RKO (cell line): ENCODE data around the gene BARHL1.

Experiments
- DNase-seq: peaks from one replicate; pipeline ENCODE4 v3.0.0-alpha.2; 2016; ENCODE audit warnings: low spot score

The BARHL1 gene

GRCh38 chr9:132587592-132587955, 5.2 kb downstream of the BARHL1 start:
- DNase-seq = no peak

GRCh38 chr9:132588098-132588497, 5.7 kb downstream of the BARHL1 start:
- no peak for DNase-seq

- no peak for DNase-seq
Observed at GRCh38 chr9:132588501-132589147, 6.2 kb downstream of the BARHL1 start.

GRCh38 chr9:132589148-132590036, 7.0 kb downstream of the BARHL1 start:
- no peak for DNase-seq

- DNase-seq = no peak
Observed at GRCh38 chr9:132590037-132590317, 7.6 kb downstream of the BARHL1 start.

DNA sequence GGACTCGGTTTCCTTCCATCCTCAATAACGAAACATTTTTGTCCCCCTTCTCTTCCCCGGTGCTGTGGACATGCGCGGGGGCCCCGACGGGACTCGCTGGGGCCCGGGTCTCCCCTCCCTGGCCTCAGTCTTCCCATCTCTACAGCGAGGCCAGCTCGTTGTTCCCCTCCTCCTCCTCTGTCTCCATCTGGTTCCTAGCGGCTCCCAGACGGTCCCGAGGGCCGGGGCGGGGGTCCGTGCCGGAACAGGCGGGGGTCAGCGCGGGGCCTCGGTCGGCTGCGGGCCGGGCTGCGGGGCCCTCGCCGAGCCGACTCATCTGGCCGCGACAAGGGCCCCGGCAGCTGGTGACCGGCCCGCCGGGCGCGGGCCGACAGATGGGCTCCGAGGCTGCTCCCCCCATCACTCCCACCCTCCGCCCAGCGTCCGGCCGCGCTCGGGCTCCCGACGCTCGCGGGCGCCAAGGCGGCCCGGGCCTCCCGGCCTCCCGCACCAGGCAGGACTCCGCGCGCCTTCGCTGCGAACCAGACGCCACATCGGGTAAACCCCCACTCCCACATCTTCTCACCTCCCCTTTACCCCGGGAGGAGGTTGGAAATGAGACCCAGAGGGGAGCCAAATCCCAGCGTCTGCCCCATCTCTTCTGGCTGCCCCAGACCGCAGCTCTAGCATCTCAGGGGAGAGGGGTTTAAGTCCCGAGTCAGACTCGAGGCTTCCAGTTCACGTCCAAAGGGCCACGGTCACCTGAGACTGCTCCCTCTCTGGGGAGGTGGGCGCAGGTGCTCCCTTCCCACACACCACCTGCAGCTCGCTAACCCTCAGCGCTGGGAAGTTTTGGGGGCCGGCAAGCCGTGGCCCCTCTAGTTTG, 8.1 kb downstream of the BARHL1 start:
- no peak for DNase-seq

GRCh38 chr9:132591244-132591643, 8.8 kb downstream of the BARHL1 start:
- DNase-seq = no peak

DNA sequence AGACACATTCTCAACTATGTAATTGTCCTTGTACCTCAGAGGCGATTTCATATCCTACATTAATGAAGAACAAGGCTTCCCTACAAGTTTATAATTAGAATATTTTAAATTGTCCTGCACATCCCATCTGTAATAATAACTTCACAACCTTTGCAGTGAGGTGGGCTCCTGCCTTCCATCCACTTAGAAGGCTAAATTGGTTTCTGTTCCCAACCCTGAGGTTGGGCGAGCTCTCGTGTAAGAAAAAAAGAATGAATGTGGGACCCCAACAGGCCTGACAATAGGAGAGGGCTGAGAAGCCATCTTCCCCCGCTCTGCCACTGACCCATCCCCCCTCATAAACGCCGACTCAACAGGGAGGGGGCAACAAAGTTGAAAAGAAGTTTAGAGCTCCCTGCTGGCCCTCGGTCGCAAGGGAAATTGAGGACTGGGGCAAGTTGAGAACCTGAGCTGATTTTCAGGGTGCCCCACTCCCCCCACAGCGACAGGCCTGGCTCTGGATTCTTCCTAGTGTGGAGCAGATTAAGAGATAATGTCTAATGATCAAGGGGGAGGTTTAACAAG, 9.4 kb downstream of the BARHL1 start:
- DNase-seq = no peak

DNA sequence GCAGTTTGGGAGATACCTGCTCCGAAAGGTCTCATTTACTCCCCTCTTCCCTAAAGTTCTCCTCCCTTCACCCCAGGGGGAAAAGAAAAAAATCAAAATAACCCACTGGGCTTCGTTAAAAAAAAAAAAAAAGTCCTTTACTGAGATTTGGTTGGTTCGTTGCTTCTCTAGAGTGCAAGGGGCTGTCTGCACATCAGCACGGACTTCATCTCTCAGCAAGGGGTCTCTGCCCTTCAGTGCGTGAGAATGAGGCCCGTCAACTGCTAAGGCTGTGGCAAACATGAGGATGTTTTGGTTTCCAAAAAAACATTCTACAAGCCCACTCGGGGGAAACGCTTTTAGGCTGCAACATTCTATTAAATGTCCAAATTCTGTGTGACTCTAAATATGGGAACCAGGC, 10.0 kb downstream of the BARHL1 start:
- no peak for DNase-seq

GRCh38 chr9:132594412-132594811, 12.0 kb downstream of the BARHL1 start:
- no peak for DNase-seq

DNA sequence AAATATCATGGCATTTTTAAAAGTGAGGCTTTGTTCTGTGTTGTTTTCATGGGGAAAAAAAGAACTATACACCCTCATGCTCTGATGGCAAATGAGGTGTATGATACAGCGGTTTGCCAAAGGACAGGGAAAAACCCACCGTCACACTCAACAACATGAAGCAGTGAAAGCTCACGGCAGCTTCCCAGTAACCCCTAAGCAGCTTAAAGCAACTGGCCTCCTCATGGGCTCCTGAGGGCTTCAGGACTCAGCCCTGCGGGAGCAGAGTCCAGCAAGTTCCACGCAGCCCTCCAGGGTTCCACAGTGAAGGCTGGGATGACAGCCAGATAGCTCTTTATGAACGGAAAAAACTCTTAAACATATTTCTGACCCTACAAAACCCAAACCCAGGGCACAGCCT, 12.9 kb downstream of the BARHL1 start:
- no peak for DNase-seq

- DNase-seq = no peak
Observed at GRCh38 chr9:132596200-132596599, 13.8 kb downstream of the BARHL1 start.

DNA sequence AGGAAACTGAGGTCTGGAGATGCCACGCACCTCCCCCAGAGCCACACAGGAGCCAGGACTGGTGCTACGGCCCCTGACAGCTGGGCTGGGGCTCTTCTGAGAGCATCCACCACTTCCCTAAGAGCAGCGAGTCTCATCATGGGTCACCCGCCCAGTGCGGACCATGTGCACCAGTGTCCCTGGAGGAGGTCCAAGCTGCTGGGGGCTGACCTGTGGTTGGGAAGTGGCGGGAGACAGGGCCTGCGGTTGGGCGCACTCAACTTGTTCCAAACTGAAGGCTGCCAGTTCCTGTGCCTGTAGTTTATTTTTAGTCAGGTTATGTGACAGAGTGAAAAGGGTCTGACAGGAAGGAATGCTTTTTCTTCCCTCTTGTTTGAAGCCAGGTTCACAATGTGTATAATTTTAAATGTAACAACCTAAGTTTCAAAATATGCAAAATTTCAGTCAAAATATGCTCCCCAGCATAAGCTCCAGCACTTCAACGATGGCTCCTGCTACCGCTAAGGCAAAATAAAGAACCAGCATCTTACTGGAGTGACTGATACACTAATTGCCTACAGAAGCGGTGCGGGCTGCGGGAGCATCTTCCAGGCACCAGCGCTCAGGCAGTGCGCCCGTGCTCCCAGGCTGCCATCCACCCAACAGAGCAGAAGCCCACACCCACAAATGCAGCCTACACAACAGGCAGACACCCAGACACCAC, 14.8 kb downstream of the BARHL1 start:
- no peak for DNase-seq

DNA sequence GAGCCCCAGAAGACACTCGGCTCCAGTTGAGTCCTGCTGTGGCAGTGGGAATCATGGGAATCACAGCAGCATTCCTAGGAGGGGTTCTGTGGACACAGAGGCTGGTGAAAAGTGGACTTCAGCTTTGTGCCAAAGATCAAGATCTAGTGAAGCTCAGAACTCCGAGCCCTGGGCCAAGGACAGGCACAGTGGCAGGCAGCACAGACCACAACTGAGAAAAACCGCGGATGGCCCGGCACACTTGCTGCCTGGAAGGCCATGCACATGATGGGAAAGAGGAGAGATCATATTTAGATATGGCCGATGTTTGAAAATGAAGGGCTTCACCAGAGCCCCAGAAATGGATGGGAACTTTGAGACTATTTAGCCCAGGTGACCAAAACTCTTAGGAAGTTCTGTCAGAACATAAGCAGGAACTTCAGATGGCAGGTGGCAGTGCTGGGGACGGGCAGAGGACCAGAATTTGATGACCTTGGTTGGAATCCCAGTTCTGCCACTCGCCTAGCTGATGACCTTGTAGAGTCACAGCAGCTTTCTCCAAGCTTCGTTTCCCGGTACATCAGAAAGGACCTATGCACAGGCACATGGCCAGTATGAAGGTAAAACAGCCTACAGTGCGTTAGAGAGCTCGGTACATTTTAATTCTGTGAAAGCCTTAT, 18.0 kb downstream of the BARHL1 start:
- DNase-seq = no peak

DNA sequence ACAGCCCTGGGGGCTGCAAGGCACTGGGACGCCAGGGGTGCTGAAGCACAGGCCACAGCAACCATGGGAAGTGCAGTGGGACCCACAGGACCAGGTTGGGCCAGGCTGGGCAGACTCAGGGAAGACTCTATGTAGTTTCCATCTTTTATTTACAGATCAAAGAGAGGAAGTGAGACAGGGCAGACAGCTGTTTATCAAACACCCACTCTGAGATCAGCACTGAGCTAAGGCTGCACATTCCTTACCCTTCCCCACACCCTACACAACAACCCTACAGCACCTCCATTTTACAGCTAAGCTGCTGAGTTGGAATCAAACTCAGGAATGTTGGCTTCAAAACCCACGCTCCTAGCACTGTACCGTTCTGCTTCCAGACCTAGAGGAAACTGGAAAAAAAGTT, 19.8 kb downstream of the BARHL1 start:
- no peak for DNase-seq

DNA sequence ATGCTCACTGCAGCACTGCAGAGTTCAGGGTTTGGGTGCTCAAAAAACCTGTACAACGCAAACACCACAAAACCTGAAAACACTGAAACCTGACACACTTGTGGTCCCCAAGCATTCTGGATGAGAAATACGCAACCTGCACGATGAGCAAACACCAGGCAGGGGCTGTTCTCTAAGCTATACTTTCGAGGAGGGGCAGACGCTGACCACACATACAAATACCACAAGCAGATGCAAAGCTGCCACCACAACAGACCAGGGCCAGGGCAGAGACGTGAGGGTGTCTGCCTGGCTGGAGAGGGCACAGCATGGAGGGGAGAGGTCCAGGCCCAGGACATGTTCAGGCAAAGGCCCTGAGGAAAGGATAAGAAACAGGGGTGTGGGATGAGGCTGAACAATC, 23.0 kb downstream of the BARHL1 start:
- DNase-seq = no peak

DNA sequence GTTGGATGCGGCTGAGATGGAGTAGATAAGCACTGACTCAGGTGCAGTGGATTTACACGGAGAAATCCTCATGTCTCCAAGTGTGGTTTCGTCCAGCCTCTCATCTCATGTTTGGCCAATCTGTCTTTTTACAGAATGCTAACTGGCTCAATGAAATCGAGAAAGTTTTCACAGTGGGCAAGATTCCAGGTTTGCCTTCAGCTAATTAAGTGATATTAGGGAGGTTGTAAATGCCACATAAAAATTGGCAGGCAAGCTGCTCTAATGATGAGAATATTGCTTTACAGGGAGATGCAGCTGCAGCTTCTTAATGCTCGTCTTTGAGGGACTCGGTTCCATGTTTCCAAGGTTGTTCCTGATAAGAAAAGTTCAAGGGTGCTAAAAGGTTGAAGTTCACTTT, 23.7 kb downstream of the BARHL1 start:
- no peak for DNase-seq

DNA sequence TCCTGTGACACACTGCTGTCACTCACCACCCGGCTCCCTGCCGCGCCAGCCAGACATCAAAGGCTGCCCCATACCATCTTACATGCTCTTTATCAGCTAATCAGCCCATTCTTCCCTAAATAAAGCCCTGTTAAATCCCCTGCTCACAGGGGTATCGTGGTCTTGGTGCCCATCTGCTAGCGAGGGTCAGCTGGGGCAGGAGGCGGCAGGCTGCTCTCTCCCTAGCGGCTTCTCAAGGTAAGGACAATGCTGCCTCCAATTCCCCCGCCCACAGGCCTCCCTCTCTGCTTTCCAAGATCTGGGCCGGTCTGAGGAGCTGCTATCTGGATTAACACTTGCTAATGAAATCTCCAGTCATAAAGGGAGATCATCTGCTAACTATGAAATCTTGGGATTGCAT, 26.8 kb downstream of the BARHL1 start:
- no peak for DNase-seq

- peak; percentile 80 for DNase-seq
Observed at GRCh38 chr9:132609829-132610228, 27.4 kb downstream of the BARHL1 start.

- peak; percentile 61 for DNase-seq
Observed at GRCh38 chr9:132610661-132611060, 28.3 kb downstream of the BARHL1 start.

DNA sequence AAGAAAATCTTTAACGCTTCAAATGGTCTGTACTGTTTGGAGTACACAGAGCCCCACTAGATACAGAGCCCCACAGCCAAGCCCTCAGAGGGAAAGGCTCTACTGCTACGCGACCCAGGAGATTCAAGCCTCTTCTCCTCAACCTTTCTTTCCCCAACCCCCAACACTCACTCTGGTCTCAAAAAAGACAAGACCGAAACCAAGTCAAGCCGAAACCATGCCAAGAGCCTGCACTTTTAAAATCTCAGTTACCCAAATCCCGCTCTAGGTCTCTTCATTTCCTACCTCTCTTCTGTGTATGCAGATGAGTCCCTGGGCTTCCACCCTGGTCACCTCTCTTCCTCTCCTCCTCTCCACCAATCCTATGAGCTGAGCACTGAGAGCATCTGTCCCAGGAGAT, 31.9 kb downstream of the BARHL1 start:
- no peak for DNase-seq
